ENCODE results near the gene STK11. TPM values are rescaled to one million over a fixed set of nuclear protein-coding genes. Genes with fewer than 3 reads are reported as not detected.

The STK11 gene
- total RNA-seq, 1 donor from 2014 or later, result 49.9 TPM

GRCh38 chr19:1220976-1221903, 15.7 kb downstream of the STK11 start:
- intact Hi-C loops (cut with DNase I), result loop anchor here (1.0 kb wide), 1 partner anchor 19 kb away; no protein-coding TSS in a partner anchor
- DNase-seq (ENCODE audit: missing footprints), result peak; percentile 84
- peak; percentile 73 for ATAC-seq

- intact Hi-C loops (cut with DNase I), result loop anchor here (1.0 kb wide), 1 partner anchor 18 kb away; no protein-coding TSS in a partner anchor
- ATAC-seq, result no peak
- DNase-seq (ENCODE audit: missing footprints), result no peak
Measured at GRCh38 chr19:1221904-1222255, 16.3 kb downstream of the STK11 start.

GRCh38 chr19:1222394-1222793, 16.8 kb downstream of the STK11 start:
- ATAC-seq (no peak), DNase-seq (ENCODE audit: missing footprints) (no peak)
- intact Hi-C loops (cut with DNase I), result no loop called here

- intact Hi-C loops (cut with DNase I), result no loop called here
- DNase-seq (ENCODE audit: missing footprints), result no peak
- no peak for ATAC-seq
Measured at GRCh38 chr19:1223018-1223855, 17.7 kb downstream of the STK11 start.

GRCh38 chr19:1224047-1224825, 18.7 kb downstream of the STK11 start:
- no peak for DNase-seq (ENCODE audit: missing footprints)
- intact Hi-C loops (cut with DNase I), result no loop called here
- ATAC-seq, result no peak

- ATAC-seq, result no peak
- intact Hi-C loops (cut with DNase I), result no loop called here
- no peak for DNase-seq (ENCODE audit: missing footprints)
Measured at GRCh38 chr19:1224847-1225246, 19.3 kb downstream of the STK11 start.

- no peak for ATAC-seq
- DNase-seq (ENCODE audit: missing footprints), result no peak
- intact Hi-C loops (cut with DNase I), result no loop called here
Measured at GRCh38 chr19:1225440-1226226, 20.1 kb downstream of the STK11 start.

- ATAC-seq, result no peak
- no peak for DNase-seq (ENCODE audit: missing footprints)
- intact Hi-C loops (cut with DNase I), result no loop called here
Measured at GRCh38 chr19:1226227-1226518, 20.6 kb downstream of the STK11 start.

- intact Hi-C loops (cut with DNase I), result no loop called here
- DNase-seq (ENCODE audit: missing footprints) (no peak), ATAC-seq (no peak)
Measured at GRCh38 chr19:1226522-1227303, 21.1 kb downstream of the STK11 start.

GRCh38 chr19:1227304-1228054, 21.9 kb downstream of the STK11 start:
- DNase-seq (ENCODE audit: missing footprints) (no peak), ATAC-seq (no peak)
- intact Hi-C loops (cut with DNase I), result no loop called here

- intact Hi-C loops (cut with DNase I), result no loop called here
- no peak for ATAC-seq
- DNase-seq (ENCODE audit: missing footprints), result no peak
Measured at GRCh38 chr19:1228161-1228957, 22.8 kb downstream of the STK11 start.

GRCh38 chr19:1229056-1229923, 23.7 kb downstream of the STK11 start:
- ATAC-seq, result no peak
- intact Hi-C loops (cut with DNase I), result no loop called here
- no peak for DNase-seq (ENCODE audit: missing footprints)

- ATAC-seq (no peak), DNase-seq (ENCODE audit: missing footprints) (no peak)
- intact Hi-C loops (cut with DNase I), result no loop called here
Measured at GRCh38 chr19:1229924-1230782, 24.6 kb downstream of the STK11 start.

- no peak for DNase-seq (ENCODE audit: missing footprints)
Measured at GRCh38 chr19:1230783-1231489, 25.4 kb downstream of the STK11 start.

More at GRCh38 chr19:1230783-1231489, 25.4 kb downstream of the STK11 start:
- intact Hi-C loops (cut with DNase I), result no loop called here
- ATAC-seq, result no peak
